ENCODE results near the gene SPINT2. TPM values are rescaled to one million over a fixed set of nuclear protein-coding genes. Genes with fewer than 3 reads are reported as not detected.

SPINT2 gene
- total and polyA plus RNA-seq, 2 of the 13 experiments (the other 11 are each of a cell fraction or from before 2014, with no cell fraction given), result 0.31 to 0.77 TPM

DNA sequence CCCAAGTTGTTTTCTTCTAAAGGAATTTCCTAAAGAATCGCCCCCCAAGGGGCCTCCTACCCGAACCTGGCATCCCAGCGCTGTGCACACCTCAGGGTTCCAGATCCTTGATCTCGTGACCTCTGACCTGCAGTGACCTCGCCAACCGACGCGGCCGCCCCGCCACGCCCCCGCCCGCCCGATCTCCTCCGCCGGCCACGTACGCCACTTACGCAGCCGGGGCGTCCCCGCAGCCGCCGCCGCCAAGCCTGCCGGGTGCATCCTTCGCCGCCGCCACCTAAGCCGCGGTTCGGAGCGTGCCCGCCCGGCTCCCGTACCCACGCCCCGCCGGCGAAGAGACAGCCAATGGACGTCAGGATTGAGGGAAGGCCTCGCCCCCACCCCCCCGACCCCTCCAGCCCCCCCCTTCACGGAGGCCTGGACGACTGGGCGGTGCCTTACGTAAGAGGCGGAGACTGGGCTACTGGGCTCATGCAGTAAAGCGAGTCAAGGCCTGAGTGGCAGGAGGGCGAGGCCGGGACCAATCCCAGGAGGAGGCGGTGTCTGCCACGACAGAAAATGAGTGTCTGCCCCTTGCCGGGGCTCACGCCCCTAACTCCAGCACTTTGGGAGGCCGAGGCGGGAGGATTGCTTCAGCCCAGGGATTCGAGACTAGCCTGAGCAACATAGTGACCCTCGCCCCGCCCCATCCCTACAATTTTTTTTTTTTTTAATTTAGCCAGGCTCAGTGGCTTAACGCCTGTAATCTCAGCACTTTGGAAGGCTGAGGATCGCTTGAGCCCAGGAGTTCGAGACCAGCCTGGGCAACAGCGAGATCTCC, 51.5 kb downstream of the SPINT2 start, which contains the start of gene YIF1B (continued):
- TF ChIP-seq IKZF1 (IDR thresholded peaks at IDR 0.05), result no peak
- TF ChIP-seq RELA (CRISPR knock-in tag; IDR thresholded peaks at IDR 0.05), result no peak
- TF ChIP-seq TOE1 (CRISPR knock-in tag; IDR thresholded peaks at IDR 0.05), result no peak
- TF ChIP-seq, protein P1, sequence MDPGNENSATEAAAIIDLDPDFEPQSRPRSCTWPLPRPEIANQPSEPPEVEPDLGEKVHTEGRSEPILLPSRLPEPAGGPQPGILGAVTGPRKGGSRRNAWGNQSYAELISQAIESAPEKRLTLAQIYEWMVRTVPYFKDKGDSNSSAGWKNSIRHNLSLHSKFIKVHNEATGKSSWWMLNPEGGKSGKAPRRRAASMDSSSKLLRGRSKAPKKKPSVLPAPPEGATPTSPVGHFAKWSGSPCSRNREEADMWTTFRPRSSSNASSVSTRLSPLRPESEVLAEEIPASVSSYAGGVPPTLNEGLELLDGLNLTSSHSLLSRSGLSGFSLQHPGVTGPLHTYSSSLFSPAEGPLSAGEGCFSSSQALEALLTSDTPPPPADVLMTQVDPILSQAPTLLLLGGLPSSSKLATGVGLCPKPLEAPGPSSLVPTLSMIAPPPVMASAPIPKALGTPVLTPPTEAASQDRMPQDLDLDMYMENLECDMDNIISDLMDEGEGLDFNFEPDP (CRISPR knock-in tag; conservative IDR thresholded peaks at IDR 0.05), result no peak
- peak; percentile 94 for TF ChIP-seq NR2F6 (IDR thresholded peaks at IDR 0.05)
- TF ChIP-seq NR2F6 (CRISPR knock-in tag; IDR thresholded peaks at IDR 0.05), result peak; percentile 86
- no peak; the same call in 1 of the 2 replicates for TF ChIP-seq ZHX1 (CRISPR knock-in tag; IDR thresholded peaks at IDR 0.05; ENCODE audit: low read depth)
- no peak for TF ChIP-seq EEA1 (CRISPR knock-in tag; IDR thresholded peaks at IDR 0.05; ENCODE audit: borderline replicate concordance)
- no peak for TF ChIP-seq ZNF382 (CRISPR knock-in tag; IDR thresholded peaks at IDR 0.05; ENCODE audit: borderline replicate concordance)
- no peak for TF ChIP-seq ZNF75D (CRISPR knock-in tag; IDR thresholded peaks at IDR 0.05; ENCODE audit: borderline replicate concordance)
- no peak for TF ChIP-seq ZNF790 (CRISPR knock-in tag; IDR thresholded peaks at IDR 0.05; ENCODE audit: borderline replicate concordance)
- no peak for TF ChIP-seq HNF1B (CRISPR knock-in tag; IDR thresholded peaks at IDR 0.05)
- TF ChIP-seq, protein P2, sequence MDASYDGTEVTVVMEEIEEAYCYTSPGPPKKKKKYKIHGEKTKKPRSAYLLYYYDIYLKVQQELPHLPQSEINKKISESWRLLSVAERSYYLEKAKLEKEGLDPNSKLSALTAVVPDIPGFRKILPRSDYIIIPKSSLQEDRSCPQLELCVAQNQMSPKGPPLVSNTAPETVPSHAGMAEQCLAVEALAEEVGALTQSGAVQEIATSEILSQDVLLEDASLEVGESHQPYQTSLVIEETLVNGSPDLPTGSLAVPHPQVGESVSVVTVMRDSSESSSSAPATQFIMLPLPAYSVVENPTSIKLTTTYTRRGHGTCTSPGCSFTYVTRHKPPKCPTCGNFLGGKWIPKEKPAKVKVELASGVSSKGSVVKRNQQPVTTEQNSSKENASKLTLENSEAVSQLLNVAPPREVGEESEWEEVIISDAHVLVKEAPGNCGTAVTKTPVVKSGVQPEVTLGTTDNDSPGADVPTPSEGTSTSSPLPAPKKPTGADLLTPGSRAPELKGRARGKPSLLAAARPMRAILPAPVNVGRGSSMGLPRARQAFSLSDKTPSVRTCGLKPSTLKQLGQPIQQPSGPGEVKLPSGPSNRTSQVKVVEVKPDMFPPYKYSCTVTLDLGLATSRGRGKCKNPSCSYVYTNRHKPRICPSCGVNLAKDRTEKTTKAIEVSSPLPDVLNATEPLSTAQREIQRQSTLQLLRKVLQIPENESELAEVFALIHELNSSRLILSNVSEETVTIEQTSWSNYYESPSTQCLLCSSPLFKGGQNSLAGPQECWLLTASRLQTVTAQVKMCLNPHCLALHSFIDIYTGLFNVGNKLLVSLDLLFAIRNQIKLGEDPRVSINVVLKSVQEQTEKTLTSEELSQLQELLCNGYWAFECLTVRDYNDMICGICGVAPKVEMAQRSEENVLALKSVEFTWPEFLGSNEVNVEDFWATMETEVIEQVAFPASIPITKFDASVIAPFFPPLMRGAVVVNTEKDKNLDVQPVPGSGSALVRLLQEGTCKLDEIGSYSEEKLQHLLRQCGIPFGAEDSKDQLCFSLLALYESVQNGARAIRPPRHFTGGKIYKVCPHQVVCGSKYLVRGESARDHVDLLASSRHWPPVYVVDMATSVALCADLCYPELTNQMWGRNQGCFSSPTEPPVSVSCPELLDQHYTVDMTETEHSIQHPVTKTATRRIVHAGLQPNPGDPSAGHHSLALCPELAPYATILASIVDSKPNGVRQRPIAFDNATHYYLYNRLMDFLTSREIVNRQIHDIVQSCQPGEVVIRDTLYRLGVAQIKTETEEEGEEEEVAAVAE (CRISPR knock-in tag; IDR thresholded peaks at IDR 0.05; ENCODE audit: borderline replicate concordance), result no peak
- TF ChIP-seq, protein P3, sequence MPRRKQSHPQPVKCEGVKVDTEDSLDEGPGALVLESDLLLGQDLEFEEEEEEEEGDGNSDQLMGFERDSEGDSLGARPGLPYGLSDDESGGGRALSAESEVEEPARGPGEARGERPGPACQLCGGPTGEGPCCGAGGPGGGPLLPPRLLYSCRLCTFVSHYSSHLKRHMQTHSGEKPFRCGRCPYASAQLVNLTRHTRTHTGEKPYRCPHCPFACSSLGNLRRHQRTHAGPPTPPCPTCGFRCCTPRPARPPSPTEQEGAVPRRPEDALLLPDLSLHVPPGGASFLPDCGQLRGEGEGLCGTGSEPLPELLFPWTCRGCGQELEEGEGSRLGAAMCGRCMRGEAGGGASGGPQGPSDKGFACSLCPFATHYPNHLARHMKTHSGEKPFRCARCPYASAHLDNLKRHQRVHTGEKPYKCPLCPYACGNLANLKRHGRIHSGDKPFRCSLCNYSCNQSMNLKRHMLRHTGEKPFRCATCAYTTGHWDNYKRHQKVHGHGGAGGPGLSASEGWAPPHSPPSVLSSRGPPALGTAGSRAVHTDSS (CRISPR knock-in tag; conservative IDR thresholded peaks at IDR 0.05), result no peak
- TF ChIP-seq BRCA1 (CRISPR knock-in tag; IDR thresholded peaks at IDR 0.05), result no peak
- no peak for TF ChIP-seq ZBTB21 (CRISPR knock-in tag; IDR thresholded peaks at IDR 0.05)
- TF ChIP-seq MTA3 (CRISPR knock-in tag; IDR thresholded peaks at IDR 0.05), result no peak
- TF ChIP-seq ZNF7 (CRISPR knock-in tag; IDR thresholded peaks at IDR 0.05), result no peak
- no peak for TF ChIP-seq ZFP36L2 (CRISPR knock-in tag; IDR thresholded peaks at IDR 0.05)
